ENCODE measurements around the gene CAPZB.

Gene CAPZB

DNA sequence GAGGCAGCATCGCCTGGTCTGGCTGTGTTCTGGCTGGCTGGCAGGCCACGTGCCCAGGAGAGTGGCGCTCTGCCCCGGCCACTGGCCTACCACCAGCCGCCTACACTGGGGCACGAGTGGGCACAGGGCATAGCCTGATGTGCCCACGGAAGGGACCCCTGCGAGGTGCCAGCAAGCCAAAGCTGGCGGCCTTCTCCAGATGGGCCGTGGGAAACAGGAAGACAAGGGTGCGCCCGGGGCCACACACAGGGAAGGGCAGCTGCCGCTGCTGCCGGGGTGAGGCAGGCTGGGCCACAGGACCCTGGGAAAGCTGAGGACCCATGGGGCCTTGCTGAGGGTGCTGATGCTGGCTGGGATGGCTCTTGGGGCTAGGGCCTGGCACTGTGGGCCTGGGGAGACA is 132.5 kb downstream of the CAPZB start:
- H3K27me3 ChIP-seq (ENCODE audit: control insufficient read depth, insufficient read depth, low read length) = no peaks in the 10 kb centered on the region
- no peak overlapping the region for H3K27ac ChIP-seq (ENCODE audit: low read length)
- peaks cover 17% of the 10 kb centered on the region for H3K4me1 ChIP-seq (ENCODE audit: control insufficient read depth, low read depth, low read length)
- H3K9ac ChIP-seq (ENCODE audit: low read length) = no peak overlapping the region
- H3K9me3 ChIP-seq (ENCODE audit: control insufficient read depth, low read depth, low read length) = no peaks in the 10 kb centered on the region
- no peak overlapping the region for H3K4me3 ChIP-seq (ENCODE audit: low read length)
- H3K36me3 ChIP-seq (ENCODE audit: control insufficient read depth, low read depth, low read length) = peaks cover 39% of the 10 kb centered on the region

DNA sequence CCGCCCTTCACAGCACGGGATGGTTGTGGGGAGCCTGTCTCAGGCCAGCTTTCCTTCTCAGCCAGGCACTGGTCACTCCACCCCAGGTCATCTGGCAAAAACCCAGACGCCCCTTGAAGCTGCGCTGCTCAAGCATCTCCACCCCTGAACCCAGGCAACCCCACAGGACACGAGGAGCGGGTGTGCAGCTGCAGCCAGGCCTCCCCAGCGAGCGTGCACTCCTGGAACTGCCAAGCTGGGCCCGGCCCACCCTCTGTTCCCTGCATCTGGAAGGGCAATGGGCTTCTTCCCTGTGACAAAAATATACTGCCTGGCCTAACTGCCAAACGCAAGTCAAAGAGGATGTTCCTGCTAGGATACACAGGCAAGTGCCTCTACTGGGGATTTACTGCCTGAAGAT is 133.5 kb downstream of the CAPZB start:
- H3K27me3 ChIP-seq (ENCODE audit: control insufficient read depth, insufficient read depth, low read length) = no peaks in the 10 kb centered on the region
- no peak overlapping the region for H3K27ac ChIP-seq (ENCODE audit: low read length)
- H3K4me1 ChIP-seq (ENCODE audit: control insufficient read depth, low read depth, low read length) = peaks cover 17% of the 10 kb centered on the region
- H3K4me3 ChIP-seq (ENCODE audit: low read length) = no peak overlapping the region
- no peaks in the 10 kb centered on the region for H3K9me3 ChIP-seq (ENCODE audit: control insufficient read depth, low read depth, low read length)
- H3K9ac ChIP-seq (ENCODE audit: low read length) = no peak overlapping the region
- H3K36me3 ChIP-seq (ENCODE audit: control insufficient read depth, low read depth, low read length) = peaks cover 33% of the 10 kb centered on the region

DNA sequence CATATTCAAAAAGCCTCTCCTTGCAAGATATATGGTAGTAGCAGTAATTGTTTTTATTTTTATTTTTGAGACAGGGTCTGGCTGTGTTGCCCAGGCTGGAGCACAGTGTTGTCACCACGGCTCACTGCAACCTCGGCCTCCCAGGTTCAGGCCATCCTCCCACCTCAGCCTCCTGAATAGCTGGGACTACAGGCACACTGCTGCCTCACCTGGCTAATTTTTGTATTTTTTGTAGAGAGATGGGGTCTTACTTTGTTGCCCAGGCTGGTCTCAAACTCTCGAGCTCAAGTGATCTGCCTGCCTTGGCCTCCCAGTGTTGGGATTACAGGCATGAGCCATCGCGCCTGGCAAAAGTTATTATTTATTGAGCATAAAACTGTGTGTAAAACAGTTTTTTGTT is 134.8 kb downstream of the CAPZB start:
- H3K36me3 ChIP-seq (ENCODE audit: control insufficient read depth, low read depth, low read length) = peaks cover 23% of the 10 kb centered on the region
- H3K9ac ChIP-seq (ENCODE audit: low read length) = no peak overlapping the region
- no peak overlapping the region for H3K4me3 ChIP-seq (ENCODE audit: low read length)
- H3K4me1 ChIP-seq (ENCODE audit: control insufficient read depth, low read depth, low read length) = peaks cover 17% of the 10 kb centered on the region
- H3K27me3 ChIP-seq (ENCODE audit: control insufficient read depth, insufficient read depth, low read length) = no peaks in the 10 kb centered on the region
- no peak overlapping the region for H3K27ac ChIP-seq (ENCODE audit: low read length)
- no peaks in the 10 kb centered on the region for H3K9me3 ChIP-seq (ENCODE audit: control insufficient read depth, low read depth, low read length)

GRCh38 chr1:19349999-19350398 is 135.3 kb downstream of the CAPZB start:
- H3K9ac ChIP-seq (ENCODE audit: low read length) = no peak overlapping the region
- H3K4me3 ChIP-seq (ENCODE audit: low read length) = no peak overlapping the region
- H3K9me3 ChIP-seq (ENCODE audit: control insufficient read depth, low read depth, low read length) = no peaks in the 10 kb centered on the region
- peaks cover 17% of the 10 kb centered on the region for H3K4me1 ChIP-seq (ENCODE audit: control insufficient read depth, low read depth, low read length)
- no peak overlapping the region for H3K27ac ChIP-seq (ENCODE audit: low read length)
- H3K36me3 ChIP-seq (ENCODE audit: control insufficient read depth, low read depth, low read length) = peaks cover 21% of the 10 kb centered on the region
- no peaks in the 10 kb centered on the region for H3K27me3 ChIP-seq (ENCODE audit: control insufficient read depth, insufficient read depth, low read length)

- H3K4me1 ChIP-seq (ENCODE audit: control insufficient read depth, low read depth, low read length) = peaks cover 4% of the 10 kb centered on the region
- no peak overlapping the region for H3K9ac ChIP-seq (ENCODE audit: low read length)
- no peak overlapping the region for H3K4me3 ChIP-seq (ENCODE audit: low read length)
- H3K36me3 ChIP-seq (ENCODE audit: control insufficient read depth, low read depth, low read length) = peaks cover 25% of the 10 kb centered on the region
- no peaks in the 10 kb centered on the region for H3K9me3 ChIP-seq (ENCODE audit: control insufficient read depth, low read depth, low read length)
- H3K27ac ChIP-seq (ENCODE audit: low read length) = no peak overlapping the region
- no peaks in the 10 kb centered on the region for H3K27me3 ChIP-seq (ENCODE audit: control insufficient read depth, insufficient read depth, low read length)
Observed at GRCh38 chr1:19348441-19349198, 136.7 kb downstream of the CAPZB start.

- Histone ChIP-seq H3K9me3 (ENCODE audit: control insufficient read depth, low read depth, low read length) (no peaks in the 10 kb centered on the region), H3K36me3 (ENCODE audit: control insufficient read depth, low read depth, low read length) (peaks cover 25% of the 10 kb centered on the region), H3K9ac (ENCODE audit: low read length) (no peak overlapping the region), H3K4me1 (ENCODE audit: control insufficient read depth, low read depth, low read length) (no peaks in the 10 kb centered on the region), H3K4me3 (ENCODE audit: low read length) (no peak overlapping the region), H3K27ac (ENCODE audit: low read length) (no peak overlapping the region), H3K27me3 (ENCODE audit: control insufficient read depth, insufficient read depth, low read length) (no peaks in the 10 kb centered on the region)
Observed at GRCh38 chr1:19347533-19348172, 137.7 kb downstream of the CAPZB start.

DNA sequence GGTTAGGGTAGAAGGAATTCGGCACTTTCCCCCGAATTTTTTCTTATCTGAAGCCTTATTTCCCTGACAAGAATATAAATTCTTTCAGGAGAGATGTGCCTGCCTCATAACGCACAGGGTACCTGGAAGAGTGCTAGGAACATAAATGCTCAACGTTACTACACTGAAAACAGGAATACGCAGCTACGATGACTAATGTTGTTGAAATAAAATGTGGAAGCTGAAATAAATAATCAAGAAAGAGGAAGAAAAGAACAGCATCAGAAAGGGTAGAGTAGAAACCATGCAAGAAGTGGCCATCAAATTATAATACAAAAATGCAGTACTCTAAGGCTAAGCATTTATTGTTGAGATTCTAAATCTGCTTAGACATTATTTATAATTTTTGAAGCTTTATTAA is 139.3 kb downstream of the CAPZB start:
- Histone ChIP-seq H3K9me3 (ENCODE audit: control insufficient read depth, low read depth, low read length) (no peaks in the 10 kb centered on the region), H3K4me1 (ENCODE audit: control insufficient read depth, low read depth, low read length) (no peaks in the 10 kb centered on the region), H3K4me3 (ENCODE audit: low read length) (no peak overlapping the region), H3K27ac (ENCODE audit: low read length) (no peak overlapping the region), H3K36me3 (ENCODE audit: control insufficient read depth, low read depth, low read length) (peaks cover 20% of the 10 kb centered on the region), H3K27me3 (ENCODE audit: control insufficient read depth, insufficient read depth, low read length) (no peaks in the 10 kb centered on the region), H3K9ac (ENCODE audit: low read length) (no peak overlapping the region)

GRCh38 chr1:19345391-19345790 is 139.9 kb downstream of the CAPZB start:
- H3K27ac ChIP-seq (ENCODE audit: low read length) = no peak overlapping the region
- H3K9ac ChIP-seq (ENCODE audit: low read length) = no peak overlapping the region
- no peaks in the 10 kb centered on the region for H3K27me3 ChIP-seq (ENCODE audit: control insufficient read depth, insufficient read depth, low read length)
- H3K4me3 ChIP-seq (ENCODE audit: low read length) = no peak overlapping the region
- peaks cover 22% of the 10 kb centered on the region for H3K36me3 ChIP-seq (ENCODE audit: control insufficient read depth, low read depth, low read length)
- H3K9me3 ChIP-seq (ENCODE audit: control insufficient read depth, low read depth, low read length) = no peaks in the 10 kb centered on the region
- H3K4me1 ChIP-seq (ENCODE audit: control insufficient read depth, low read depth, low read length) = no peaks in the 10 kb centered on the region

DNA sequence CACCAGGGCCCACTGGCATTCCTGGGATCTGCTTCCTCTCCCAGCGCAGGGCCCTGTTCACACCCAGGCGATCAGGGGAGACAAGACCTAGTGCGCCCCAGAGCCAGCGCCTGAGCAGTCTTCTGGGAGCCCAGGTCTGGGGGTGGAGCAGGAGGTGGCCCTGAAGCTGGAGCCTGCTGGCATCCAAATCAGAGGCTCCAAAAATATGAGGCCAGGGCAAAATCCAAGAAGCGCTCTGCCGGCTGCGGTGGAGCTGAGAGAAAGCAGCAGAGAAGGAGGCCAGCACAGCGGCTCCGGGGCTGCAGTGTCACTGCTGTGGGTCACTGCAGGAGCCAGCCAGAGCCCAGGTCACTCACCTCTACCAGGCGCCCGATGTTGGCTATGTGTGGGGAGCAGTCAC is 140.5 kb downstream of the CAPZB start:
- H3K27ac ChIP-seq (ENCODE audit: low read length) = no peak overlapping the region
- H3K4me3 ChIP-seq (ENCODE audit: low read length) = no peak overlapping the region
- H3K4me1 ChIP-seq (ENCODE audit: control insufficient read depth, low read depth, low read length) = no peaks in the 10 kb centered on the region
- H3K9ac ChIP-seq (ENCODE audit: low read length) = no peak overlapping the region
- H3K36me3 ChIP-seq (ENCODE audit: control insufficient read depth, low read depth, low read length) = peaks cover 18% of the 10 kb centered on the region
- H3K9me3 ChIP-seq (ENCODE audit: control insufficient read depth, low read depth, low read length) = no peaks in the 10 kb centered on the region
- H3K27me3 ChIP-seq (ENCODE audit: control insufficient read depth, insufficient read depth, low read length) = no peaks in the 10 kb centered on the region

- H3K36me3 ChIP-seq (ENCODE audit: control insufficient read depth, low read depth, low read length) = peaks cover 15% of the 10 kb centered on the region
- no peaks in the 10 kb centered on the region for H3K27me3 ChIP-seq (ENCODE audit: control insufficient read depth, insufficient read depth, low read length)
- no peaks in the 10 kb centered on the region for H3K9me3 ChIP-seq (ENCODE audit: control insufficient read depth, low read depth, low read length)
- no peak overlapping the region for H3K27ac ChIP-seq (ENCODE audit: low read length)
- H3K9ac ChIP-seq (ENCODE audit: low read length) = no peak overlapping the region
- H3K4me3 ChIP-seq (ENCODE audit: low read length) = no peak overlapping the region
- H3K4me1 ChIP-seq (ENCODE audit: control insufficient read depth, low read depth, low read length) = no peaks in the 10 kb centered on the region
Observed at GRCh38 chr1:19344372-19344810, 140.9 kb downstream of the CAPZB start.

GRCh38 chr1:19343617-19344350 is 141.6 kb downstream of the CAPZB start:
- Histone ChIP-seq H3K4me1 (ENCODE audit: control insufficient read depth, low read depth, low read length) (peaks cover 3% of the 10 kb centered on the region), H3K27ac (ENCODE audit: low read length) (no peak overlapping the region), H3K36me3 (ENCODE audit: control insufficient read depth, low read depth, low read length) (peaks cover 12% of the 10 kb centered on the region)

More at GRCh38 chr1:19343617-19344350, 141.6 kb downstream of the CAPZB start:
- H3K27me3 ChIP-seq (ENCODE audit: control insufficient read depth, insufficient read depth, low read length) = no peaks in the 10 kb centered on the region
- H3K9ac ChIP-seq (ENCODE audit: low read length) = no peak overlapping the region
- H3K4me3 ChIP-seq (ENCODE audit: low read length) = no peak overlapping the region
- no peaks in the 10 kb centered on the region for H3K9me3 ChIP-seq (ENCODE audit: control insufficient read depth, low read depth, low read length)

All from iPS-18a (cell line).